Measurements from ENCODE around the gene CAPN5. TPM values are rescaled to one million over a fixed set of nuclear protein-coding genes. Genes with fewer than 3 reads are reported as not detected.

CAPN5 gene
- total RNA-seq, 1 experiment from 2014 or later: 0.26 TPM

- POLR2A ChIA-PET: interaction anchor here (0.7 kb wide), 3 partner anchors 22 to 759 kb away, joined by 3 read pairs; no protein-coding TSS in a partner anchor
These were observed 79.7 kb downstream of the CAPN5 start for GRCh38 chr11:77146261-77147035.

DNA sequence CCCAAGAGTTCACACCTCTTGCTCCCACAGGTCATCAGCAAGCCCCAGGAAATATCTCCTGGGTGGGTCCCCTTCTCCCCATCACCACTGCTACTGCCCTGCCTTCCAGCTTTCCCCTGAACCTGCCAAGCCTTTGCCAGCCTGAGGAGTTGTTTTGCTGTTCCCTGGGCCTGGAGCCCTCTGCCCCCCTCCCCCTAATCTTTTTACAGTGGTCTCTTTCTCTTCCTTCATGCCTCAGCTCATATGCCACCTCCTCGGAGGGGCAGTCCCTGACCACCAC, 80.2 kb downstream of the CAPN5 start:
- ChIA-PET CTCF (interaction anchor here (1.0 kb wide), 1 partner anchor 402 kb away, joined by 4 read pairs; no protein-coding TSS in a partner anchor), POLR2A (interaction anchor here (0.7 kb wide), 3 partner anchors 23 to 760 kb away, joined by 3 read pairs; no protein-coding TSS in a partner anchor)
- H3K27ac Mint-ChIP-seq (ENCODE audit: low read depth, unreplicated experiment): no peak overlapping the region
- H3K4me3 Mint-ChIP-seq (ENCODE audit: unreplicated experiment): no peak overlapping the region
- no peaks in the 10 kb centered on the region for H3K36me3 Mint-ChIP-seq (ENCODE audit: insufficient read depth, unreplicated experiment)
- H3K9me3 Mint-ChIP-seq (ENCODE audit: unreplicated experiment): no peaks in the 10 kb centered on the region
- intact Hi-C loops (cut with micrococcal nuclease): no loop called here
- TF ChIP-seq CTCF (IDR thresholded peaks at IDR 0.05; ENCODE audit: unreplicated experiment): no peak
- BruUV-seq (replicated peaks): no TSS peak
- peaks cover 18% of the 10 kb centered on the region for H3K27me3 Mint-ChIP-seq (ENCODE audit: insufficient read depth, unreplicated experiment)
- no peak for DNase-seq (ENCODE audit: unreplicated experiment)
- no peaks in the 10 kb centered on the region for H3K4me1 Mint-ChIP-seq (ENCODE audit: insufficient read depth, unreplicated experiment)

More at GRCh38 chr11:77146261-77147035, 79.7 kb downstream of the CAPN5 start:
- intact Hi-C loops (cut with micrococcal nuclease): no loop called here
- CTCF ChIA-PET: interaction anchor here (0.6 to 1.0 kb wide), 3 partner anchors 15 to 402 kb away, joined by 3 to 4 read pairs (median 4); no protein-coding TSS in a partner anchor
- Mint-ChIP-seq H3K36me3 (ENCODE audit: insufficient read depth, unreplicated experiment) (no peaks in the 10 kb centered on the region), H3K4me1 (ENCODE audit: insufficient read depth, unreplicated experiment) (no peaks in the 10 kb centered on the region), H3K9me3 (ENCODE audit: unreplicated experiment) (no peaks in the 10 kb centered on the region), H3K4me3 (ENCODE audit: unreplicated experiment) (no peak overlapping the region), H3K27me3 (ENCODE audit: insufficient read depth, unreplicated experiment) (peaks cover 18% of the 10 kb centered on the region), H3K27ac (ENCODE audit: low read depth, unreplicated experiment) (no peak overlapping the region)
- no TSS peak for BruUV-seq (replicated peaks)
- no peak for TF ChIP-seq CTCF (IDR thresholded peaks at IDR 0.05; ENCODE audit: unreplicated experiment)
- DNase-seq (ENCODE audit: unreplicated experiment): no peak

- DNase-seq (ENCODE audit: unreplicated experiment): no peak
- ChIA-PET CTCF (interaction anchor here (2.6 kb wide), 1 partner anchor 20 kb away, joined by 8 read pairs; the partner anchor contains the start of gene MYO7A), POLR2A (interaction anchor here (0.7 kb wide), 1 partner anchor 127 kb away, joined by 3 read pairs; no protein-coding TSS in a partner anchor)
- Mint-ChIP-seq H3K4me3 (ENCODE audit: unreplicated experiment) (no peak overlapping the region), H3K36me3 (ENCODE audit: insufficient read depth, unreplicated experiment) (no peaks in the 10 kb centered on the region), H3K27ac (ENCODE audit: low read depth, unreplicated experiment) (no peak overlapping the region), H3K9me3 (ENCODE audit: unreplicated experiment) (no peaks in the 10 kb centered on the region), H3K27me3 (ENCODE audit: insufficient read depth, unreplicated experiment) (peaks cover 23% of the 10 kb centered on the region), H3K4me1 (ENCODE audit: insufficient read depth, unreplicated experiment) (no peaks in the 10 kb centered on the region)
- no TSS peak for BruUV-seq (replicated peaks)
- no peak for TF ChIP-seq CTCF (IDR thresholded peaks at IDR 0.05; ENCODE audit: unreplicated experiment)
- intact Hi-C loops (cut with micrococcal nuclease): no loop called here
These were observed 81.0 kb downstream of the CAPN5 start for GRCh38 chr11:77147668-77148321.

DNA sequence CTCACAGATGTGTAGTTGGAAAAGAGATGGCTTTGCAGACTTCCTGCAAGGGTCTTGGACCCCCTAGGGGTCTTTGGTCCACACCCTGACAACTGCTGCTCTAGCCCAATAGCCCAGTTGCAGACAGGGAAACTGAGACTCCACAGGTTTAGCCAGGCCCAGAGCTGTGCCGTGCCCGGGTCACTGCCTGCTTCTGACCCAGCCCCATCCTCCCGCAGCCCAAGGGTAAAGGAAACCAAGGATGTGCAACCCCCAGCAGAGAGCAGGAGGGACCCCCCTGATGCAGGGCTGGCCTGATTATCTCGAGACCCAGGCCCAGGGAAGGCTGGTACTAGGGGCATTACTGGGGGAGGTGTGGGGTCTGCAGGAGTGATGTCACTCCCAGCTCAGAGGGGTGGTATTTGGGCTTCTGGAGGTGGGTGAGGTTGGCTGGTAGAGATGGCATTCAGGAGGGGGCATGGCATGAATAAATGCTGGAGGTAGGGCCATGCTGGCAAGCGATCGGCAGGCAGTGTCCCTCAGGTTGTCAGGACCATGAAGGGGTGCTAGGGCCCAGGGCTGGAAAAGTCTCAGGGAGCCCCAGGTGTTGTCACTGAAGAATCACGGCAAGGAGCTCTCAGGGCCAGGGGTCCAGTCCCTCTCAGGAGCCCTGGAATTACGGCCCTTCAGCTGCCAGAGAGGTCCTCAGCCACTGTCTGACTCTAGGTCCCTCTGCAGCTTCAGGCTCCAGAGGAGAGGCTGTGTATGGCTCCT, 82.4 kb downstream of the CAPN5 start:
- CTCF ChIA-PET: interaction anchor here (0.6 to 2.6 kb wide), 2 partner anchors 22 to 757 kb away, joined by 3 to 8 read pairs; partner anchors contain the start of gene MYO7A

More for the DNA sequence above, 82.4 kb downstream of the CAPN5 start:
- TF ChIP-seq CTCF (IDR thresholded peaks at IDR 0.05; ENCODE audit: unreplicated experiment): no peak
- BruUV-seq (replicated peaks): no TSS peak
- Mint-ChIP-seq H3K36me3 (ENCODE audit: insufficient read depth, unreplicated experiment) (no peaks in the 10 kb centered on the region), H3K27ac (ENCODE audit: low read depth, unreplicated experiment) (no peak overlapping the region), H3K27me3 (ENCODE audit: insufficient read depth, unreplicated experiment) (peaks cover 36% of the 10 kb centered on the region), H3K9me3 (ENCODE audit: unreplicated experiment) (no peaks in the 10 kb centered on the region), H3K4me1 (ENCODE audit: insufficient read depth, unreplicated experiment) (no peaks in the 10 kb centered on the region), H3K4me3 (ENCODE audit: unreplicated experiment) (no peak overlapping the region)
- intact Hi-C loops (cut with micrococcal nuclease): no loop called here
- POLR2A ChIA-PET: no interaction called here
- DNase-seq (ENCODE audit: unreplicated experiment): no peak
